Activated CD4-positive, alpha-beta T cell treated with anti-CD3 and anti-CD28 coated beads for 24 hours (primary cell): ENCODE data around the gene RAD50.

Experiments
- DNase-seq, 2 donors: peaks; one replicate each; pipeline ENCODE4 v3.0.0-alpha.2; 2020; ENCODE audit warnings: low read depth in 2 of 2

RAD50 gene

DNA sequence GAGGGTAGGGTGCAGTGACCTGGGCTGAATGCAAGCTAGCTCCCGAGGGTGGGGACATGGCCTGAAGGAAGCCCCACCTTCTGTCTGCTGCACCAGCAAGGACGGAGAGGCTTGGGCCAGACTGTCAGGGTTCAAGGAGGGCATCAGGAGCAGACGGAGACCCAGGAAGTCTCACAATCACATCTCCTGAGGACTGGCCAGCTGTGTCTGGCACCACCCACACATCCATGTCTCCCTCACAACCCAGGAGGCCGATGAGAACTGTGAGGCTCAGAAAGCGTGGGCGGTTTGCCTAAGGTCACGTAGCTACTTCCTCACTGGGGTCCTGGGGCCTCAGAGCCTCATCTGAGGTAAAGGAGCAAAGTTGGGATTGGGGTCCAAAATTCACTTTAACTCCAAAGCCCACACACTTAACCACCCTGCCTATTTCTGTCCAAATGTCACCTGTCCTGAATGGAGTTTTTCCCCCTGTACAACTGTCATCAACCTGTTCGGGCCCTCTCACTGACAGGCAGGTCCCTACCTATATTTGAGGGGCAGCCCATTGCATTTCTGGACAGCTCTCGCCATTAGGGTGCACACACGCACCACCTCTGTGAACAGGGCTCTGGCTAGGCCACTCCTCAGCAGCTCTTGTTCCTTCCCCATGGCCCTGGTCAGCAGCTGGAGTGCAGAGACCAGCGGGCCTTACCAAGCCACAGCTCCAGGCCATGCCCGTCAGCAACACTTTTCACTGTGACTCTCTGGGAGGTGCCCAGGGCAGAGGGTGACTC lies 104.6 kb downstream of the RAD50 start:
- no peak for DNase-seq

DNA sequence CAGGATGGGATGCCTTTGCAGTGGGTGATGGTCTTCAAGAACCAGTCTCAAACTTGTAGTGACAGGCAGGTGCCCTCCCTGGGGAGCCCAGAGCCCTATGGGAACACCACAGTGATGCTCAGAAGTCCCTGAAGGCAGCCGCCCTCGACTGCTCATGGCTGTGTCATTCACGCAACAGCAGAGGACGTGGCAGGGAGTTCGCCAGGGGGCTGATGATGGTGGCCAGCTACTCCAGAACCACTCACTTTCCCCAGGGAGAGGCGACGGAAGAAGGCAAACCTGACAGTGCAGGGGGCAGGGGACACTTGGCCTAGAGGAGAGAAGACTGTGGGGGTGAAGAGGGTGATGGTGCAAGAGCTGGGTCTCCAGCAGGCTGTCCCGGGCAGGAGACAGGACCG lies 105.2 kb downstream of the RAD50 start:
- DNase-seq: no peak

DNA sequence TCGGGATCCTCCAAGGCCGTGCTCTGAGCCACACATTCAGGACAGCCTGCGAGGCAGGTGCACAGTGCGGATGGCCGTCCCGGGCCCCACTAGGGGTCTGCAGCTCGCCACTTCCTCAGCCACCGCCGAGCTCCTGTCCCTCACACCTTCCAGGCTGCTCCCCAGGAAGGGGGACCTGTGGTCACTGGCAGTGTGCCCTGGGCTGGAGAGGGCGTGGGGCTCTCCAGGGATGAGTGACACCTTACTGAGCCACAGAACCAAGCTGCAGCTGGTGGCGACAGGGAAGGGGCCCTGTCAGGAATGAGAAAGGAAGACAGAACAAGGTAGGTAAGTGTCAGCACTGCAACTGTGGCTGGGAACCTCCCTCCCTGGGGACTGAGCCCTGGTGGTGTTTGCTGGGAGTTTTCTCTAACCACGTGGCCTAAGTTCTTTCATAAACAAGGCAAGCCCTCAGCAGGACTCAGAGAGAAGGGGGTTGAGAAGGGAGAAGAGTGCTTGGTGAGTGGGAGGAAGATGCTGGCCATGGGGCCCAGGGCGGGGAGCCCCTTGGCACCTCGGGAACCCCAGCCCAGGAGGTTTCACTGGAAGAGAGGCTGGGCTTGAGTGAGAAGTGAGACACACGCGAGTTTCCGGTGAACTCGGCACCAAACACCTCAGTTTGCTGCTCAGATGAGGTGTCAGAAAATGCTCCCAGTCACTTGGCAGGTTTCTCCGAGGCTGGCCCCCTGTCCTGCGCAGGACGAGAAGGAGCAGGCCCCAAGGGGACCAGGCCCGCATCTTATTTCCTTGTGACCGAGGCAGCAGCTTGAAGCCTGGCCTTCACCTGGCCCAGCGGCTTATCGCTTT lies 106.4 kb downstream of the RAD50 start:
- peak; percentile 12 to 40 for DNase-seq

- DNase-seq: no peak
These were observed 107.3 kb downstream of the RAD50 start for GRCh38 chr5:132663771-132664695.

DNA sequence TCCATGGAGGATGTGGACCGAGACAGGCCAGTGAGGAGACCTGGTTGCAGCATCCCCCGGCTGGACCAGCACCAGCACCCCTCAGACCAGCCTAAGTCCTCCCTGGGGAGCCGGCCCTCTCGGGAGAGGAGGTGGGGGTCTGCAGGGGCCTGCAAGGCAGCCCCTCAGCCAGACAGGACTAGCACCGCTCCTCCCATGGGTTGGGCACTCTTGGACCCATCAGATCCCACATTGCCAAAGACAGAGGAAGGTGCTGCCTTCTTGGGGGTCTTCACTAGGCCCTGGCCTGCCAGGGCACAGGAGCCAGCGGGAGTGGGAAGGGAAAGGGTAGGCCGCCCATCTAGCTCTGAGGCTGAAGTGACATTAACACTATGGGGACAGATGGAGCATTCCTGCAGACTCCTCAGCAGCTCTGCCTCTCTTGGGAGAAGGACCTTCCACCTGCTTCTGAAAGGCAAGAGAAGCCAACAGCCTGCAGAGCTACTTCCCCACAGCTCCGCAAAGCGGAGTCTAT lies 108.0 kb downstream of the RAD50 start:
- DNase-seq: no peak

DNA sequence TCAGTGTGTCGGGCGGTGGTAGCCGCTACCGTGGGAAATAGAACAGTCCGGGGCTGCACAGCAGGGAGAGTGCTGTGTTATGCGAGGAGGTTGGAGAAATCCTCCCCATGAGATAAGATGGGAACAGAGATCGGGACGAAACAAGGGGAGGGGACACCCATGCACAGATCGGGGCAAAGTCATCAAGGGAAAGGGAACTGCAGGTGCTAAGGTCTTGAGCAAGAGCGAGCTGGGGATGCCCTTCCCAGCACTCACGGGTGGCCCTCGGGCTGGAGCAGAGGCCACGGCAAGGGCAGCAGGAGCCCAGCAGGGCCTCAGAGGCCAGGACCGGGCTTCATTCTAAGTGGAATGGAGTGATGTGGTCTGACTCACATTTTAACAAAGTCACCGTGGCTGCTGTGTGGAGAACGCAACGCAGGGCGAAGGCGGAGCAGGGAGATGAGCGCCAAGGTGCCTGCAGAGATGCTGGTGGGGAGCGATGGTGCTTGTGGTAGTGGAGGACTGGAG lies 108.8 kb downstream of the RAD50 start:
- DNase-seq: no peak

DNA sequence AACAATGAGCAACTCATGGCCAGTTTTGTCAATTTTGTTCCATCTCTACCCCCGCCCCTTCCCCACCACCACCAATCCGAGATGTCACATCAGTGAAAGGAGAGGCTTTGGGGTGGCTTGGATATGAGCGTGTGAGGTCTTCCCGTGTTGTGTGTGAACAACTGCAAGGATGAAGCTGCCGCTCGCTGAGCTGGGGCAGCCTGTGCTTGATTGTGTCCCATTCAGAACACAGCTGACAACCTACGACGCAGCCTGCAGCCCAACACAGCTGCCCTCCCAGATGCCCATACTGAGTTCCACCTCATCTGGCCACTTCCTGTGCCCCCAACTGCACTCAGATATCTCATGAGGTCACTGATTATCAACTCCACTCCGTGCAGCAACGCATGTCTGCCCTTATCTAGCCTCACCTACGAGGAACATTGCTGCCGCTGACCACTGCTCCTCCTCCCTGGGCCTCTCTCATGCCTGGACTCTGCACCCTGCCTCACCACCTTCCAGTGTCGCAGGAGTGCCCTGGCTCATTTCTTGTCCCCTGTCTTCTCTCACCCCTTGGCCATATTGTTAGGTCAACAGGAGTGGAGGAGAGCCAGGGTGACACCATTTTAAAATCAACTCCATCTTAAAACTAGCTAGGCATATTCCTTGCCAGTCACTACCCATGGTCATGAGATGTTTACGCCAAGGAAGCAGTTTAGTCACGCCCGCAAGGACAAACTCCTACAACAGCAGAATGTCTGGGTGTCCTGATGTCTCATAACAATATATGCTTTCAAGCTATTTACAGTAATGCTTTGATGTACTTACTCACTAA lies 109.7 kb downstream of the RAD50 start:
- no peak for DNase-seq

DNA sequence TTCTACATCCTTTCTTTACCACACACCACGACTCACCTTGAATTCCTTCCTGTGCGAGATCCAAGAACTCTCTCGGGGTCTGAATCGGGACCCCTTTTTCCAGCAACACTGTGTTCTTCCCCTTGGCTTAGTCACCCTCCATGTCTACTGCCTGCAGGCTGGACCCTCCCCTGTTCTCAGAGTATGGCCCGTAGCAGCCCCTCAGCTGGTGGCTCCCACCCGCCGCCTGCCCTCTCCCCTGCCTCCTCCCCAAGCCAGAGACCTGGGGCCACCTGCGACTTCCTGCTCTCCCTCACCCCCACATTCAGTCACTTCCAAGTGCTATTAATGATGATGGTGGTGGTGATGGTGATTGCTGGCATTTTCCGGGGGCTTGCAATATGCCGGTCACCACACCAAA lies 110.5 kb downstream of the RAD50 start:
- no peak for DNase-seq

DNA sequence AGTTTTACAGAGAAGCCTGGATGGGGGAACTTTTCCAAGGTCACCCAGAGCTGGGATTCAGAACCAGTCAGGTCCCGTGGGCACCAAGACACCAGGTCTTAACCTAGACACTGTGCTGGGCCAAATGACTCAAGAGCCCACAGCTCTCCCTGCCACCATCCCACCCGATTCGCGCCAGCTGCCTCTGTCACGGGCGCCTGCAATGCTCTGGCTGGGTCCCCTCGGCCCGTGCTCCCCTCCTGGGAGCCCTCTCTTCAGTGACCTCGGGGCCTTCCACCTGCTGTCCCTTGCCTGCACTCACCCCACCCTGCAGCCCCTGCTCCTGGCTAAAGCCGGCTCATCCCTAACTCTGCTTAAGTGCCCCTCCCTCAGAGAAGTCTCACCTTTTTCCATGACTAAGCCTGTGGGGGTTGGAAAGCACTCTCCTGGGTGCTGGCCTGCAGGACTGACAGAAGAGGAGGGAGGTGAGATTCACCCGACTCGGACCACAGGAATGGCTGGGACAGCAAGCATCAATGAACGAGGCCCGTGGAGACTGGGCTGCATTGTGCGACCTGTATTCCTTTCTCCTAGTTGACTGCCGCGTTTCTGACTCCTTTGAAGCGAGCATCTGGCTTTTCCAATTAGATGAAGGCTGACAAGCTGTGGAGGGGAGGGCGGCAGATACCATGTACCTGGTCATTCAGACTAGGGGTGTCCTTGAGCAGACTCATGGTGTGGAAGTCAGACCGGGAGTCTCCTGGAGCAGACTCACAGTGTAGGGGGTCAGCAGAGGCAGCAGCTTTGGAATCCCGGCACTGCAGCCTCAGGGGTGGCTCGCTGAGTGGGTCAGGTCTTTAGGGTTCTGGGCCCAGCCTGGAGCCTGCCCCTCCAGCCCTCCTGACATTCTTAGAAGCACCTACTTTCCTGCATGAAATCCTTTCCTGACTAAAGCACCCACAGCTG lies 111.3 kb downstream of the RAD50 start:
- DNase-seq: no peak

- DNase-seq: no peak
These were observed 112.1 kb downstream of the RAD50 start for GRCh38 chr5:132668706-132669454.

GRCh38 chr5:132669455-132669820 lies 112.7 kb downstream of the RAD50 start:
- DNase-seq: no peak

- no peak for DNase-seq
These were observed 113.4 kb downstream of the RAD50 start for GRCh38 chr5:132669966-132670882.

GRCh38 chr5:132671000-132671399 lies 114.2 kb downstream of the RAD50 start:
- DNase-seq: no peak

- DNase-seq: no peak
These were observed 116.7 kb downstream of the RAD50 start for GRCh38 chr5:132673488-132673887.

DNA sequence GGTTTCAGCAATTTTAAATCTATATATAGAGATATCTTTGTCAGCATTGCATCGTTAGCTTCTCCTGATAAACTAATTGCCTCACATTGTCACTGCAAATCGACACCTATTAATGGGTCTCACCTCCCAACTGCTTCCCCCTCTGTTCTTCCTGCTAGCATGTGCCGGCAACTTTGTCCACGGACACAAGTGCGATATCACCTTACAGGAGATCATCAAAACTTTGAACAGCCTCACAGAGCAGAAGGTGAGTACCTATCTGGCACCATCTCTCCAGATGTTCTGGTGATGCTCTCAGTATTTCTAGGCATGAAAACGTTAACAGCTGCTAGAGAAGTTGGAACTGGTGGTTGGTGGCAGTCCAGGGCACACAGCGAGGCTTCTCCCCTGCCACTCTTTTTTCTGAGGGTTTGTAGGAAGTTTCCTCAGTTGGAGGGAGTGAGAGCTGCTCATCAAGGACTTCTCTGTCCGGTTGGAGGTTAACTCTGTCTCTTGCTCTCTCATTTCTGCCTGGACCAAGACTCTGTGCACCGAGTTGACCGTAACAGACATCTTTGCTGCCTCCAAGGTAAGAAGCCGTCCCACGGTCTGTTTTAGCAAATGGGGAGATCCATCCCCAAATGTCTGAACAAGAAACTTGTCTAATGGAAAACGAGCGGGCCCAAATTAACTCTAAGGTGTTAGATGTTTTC lies 117.3 kb downstream of the RAD50 start, which contains the start of gene IL4:
TSS of gene IL4 (plus strand) at position 51 of the 692 bp plus-strand sequence. CDS start at position 113, 62 bp downstream.
- no peak for DNase-seq

DNA sequence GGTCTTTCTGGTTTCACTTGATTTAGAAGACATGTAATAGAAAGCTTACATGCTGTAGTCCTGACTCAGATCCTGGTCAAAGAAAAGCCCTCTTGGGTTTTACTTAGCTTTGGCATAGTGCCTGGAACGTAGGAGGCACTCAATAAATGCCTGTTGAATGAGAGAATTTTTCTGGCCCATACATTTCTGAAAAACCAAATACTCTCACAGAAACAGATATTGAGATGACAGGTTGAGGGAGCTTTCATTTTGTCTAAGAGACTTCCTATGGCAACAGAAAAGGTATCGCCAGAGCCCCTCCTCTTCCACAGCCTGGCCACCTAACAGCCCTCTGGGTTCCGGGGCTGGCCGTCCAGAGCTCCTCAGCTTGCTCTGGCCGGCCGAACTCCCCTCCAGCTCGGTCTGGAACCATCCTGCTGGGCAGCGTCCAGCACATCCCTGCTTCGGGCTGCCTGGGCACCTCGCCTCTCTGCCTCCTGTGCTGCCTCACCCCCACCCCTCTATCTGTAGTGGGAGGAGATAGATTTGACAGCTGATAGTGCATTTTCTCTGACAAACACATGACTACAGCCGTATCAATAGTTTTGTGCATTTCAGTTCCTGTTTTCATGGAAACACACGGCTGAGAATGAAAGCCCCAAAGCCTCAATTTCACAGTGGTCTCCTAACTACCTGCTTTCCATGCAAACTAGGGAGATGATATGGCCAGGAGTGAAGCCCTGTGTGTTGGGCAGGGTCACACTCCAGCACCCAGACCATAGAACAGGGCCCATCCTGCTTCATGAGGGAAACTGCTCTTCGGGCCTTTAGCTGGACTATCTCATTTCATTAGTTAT lies 118.1 kb downstream of the RAD50 start:
- DNase-seq: no peak
